Sigmoid colon (tissue), 4 donors: ENCODE data around the gene ABLIM2.

Experiments used
- CTCF ChIP-seq, 4 experiments: fragments of 450-650 bp in 3 of 4; fragments of 200-600 bp in 1 of 4; IDR thresholded peaks; one replicate each; pipeline ENCODE4 v1.5.1; 2016 to 2019; ENCODE audit warnings: antibody characterized with exemption in 4 of 4, mild to moderate bottlenecking in 3 of 4, moderate library complexity in 2 of 4
- EP300 ChIP-seq, 4 donors: sonication (generic); formaldehyde crosslinking; IDR thresholded peaks; one replicate each; pipeline ENCODE4 v1.6.1; 2017; ENCODE audit warnings: antibody characterized with exemption in 4 of 4
- POLR2A ChIP-seq, 2 donors: fragments of 450-650 bp; IDR thresholded peaks; one replicate each; pipeline ENCODE4 v1.6.1; 2016; ENCODE audit warnings: antibody characterized with exemption in 2 of 2, mild to moderate bottlenecking in 2 of 2, moderate library complexity in 2 of 2
- POLR2AphosphoS5 ChIP-seq, 4 donors: sonication (generic); formaldehyde crosslinking; IDR thresholded peaks; one replicate each; pipeline ENCODE4 v1.6.1; 2017; ENCODE audit warnings: antibody characterized with exemption in 4 of 4

GRCh38 chr4:8184061-8184460, 25.4 kb upstream of the ABLIM2 start:
- no peak for TF ChIP-seq CTCF (IDR thresholded peaks at IDR 0.05)
- no peak for TF ChIP-seq POLR2A (IDR thresholded peaks at IDR 0.05)
- no peak for TF ChIP-seq POLR2AphosphoS5 (IDR thresholded peaks at IDR 0.05)
- no peak for TF ChIP-seq EP300 (IDR thresholded peaks at IDR 0.05)
